GM18508 (cell line): Measurements from ENCODE around the gene ADCY3.
A peak's percentile ranks its signal among the peaks of the same experiment; 100 is the strongest.

Source experiments
- ATAC-seq: cut with Tn5 transposase; IDR thresholded peaks from one replicate; pipeline ENCODE4 v1.9.1; 2021; ENCODE audit warnings: moderate number of reproducible peaks; ENCODE audit not compliant: insufficient read depth, unreplicated experiment

The ADCY3 gene

GRCh38 chr2:24926602-24927252, 6.7 kb upstream of the ADCY3 start:
- ATAC-seq: no peak

- ATAC-seq: no peak
Observed at GRCh38 chr2:24926220-24926601, 6.2 kb upstream of the ADCY3 start.

DNA sequence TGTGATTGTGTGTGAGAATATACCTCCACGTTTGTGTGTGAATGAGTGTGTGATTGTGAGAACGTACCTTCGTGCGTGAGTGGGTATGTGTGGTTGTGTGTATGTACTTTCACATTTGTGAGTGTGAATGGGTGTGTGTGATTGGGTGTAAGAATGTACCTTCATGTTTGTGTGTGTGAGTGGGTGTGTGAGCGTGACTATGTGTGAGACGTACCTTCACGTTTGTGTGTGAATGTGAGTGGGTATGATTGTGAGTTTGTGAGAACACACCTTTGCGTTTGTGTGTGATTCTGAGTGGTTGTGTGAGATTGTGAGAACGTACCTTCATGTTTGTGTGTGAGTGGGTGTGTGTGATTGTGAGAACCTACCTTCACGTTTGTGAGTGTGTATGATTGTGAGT, 5.8 kb upstream of the ADCY3 start:
- no peak for ATAC-seq

GRCh38 chr2:24924732-24925131, 4.7 kb upstream of the ADCY3 start:
- no peak for ATAC-seq

DNA sequence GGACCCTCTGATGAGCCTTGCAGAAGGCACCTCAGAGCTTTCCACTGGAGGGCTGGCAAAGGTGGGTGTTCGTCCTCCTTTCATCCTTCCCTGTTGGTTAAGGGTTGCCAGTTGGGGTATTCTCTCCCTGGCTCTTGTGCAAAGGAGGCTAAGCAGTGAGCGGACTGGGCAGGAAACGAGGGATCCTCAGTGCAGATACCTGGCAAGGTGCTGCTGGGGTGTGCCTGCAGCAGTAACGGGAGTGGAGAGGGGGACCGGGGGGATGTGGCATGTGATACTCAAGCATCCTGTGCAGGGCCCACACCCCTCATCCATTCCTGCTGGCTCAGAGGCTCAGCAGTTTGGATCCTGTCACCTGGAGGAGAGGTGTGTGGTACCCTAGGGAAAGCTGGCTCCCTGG, 4.2 kb upstream of the ADCY3 start:
- ATAC-seq: no peak

- ATAC-seq: no peak
Observed at GRCh38 chr2:24923106-24923505, 3.1 kb upstream of the ADCY3 start.

- ATAC-seq: no peak
Observed at GRCh38 chr2:24922556-24922955, 2.5 kb upstream of the ADCY3 start.

DNA sequence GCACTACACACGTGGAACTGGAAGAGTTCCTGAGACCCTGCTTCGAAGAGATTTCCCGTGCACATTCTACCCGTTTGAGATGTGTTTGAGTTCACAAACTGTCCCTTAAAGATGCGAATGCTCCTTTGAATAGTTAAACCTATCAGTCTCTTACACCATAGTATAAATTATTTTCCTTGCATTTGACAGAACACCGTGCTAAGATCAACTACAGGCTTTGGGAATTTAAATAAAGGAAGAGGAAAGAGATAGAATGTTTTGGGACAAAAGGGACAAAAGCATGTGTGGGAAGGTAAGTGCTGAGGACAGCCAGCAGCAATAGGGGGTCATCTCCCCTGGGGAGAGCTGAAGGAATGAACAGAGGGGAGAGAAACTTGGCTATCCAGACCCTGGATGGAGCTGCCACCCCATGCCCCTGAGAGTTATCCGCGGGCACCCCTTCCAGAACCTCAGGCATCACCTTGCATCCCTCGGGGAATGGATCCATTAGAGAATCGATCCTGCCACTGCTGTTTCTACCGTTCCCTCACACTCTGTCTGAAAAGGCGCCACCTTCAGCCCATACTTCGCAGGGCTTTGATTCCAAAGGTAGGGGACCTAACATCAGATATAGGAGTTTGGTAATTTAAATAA, 888 bp upstream of the ADCY3 start:
- no peak for ATAC-seq

GRCh38 chr2:24919506-24920097, 435 bp downstream of the ADCY3 start:
- no peak for ATAC-seq

- no peak for ATAC-seq
Observed at GRCh38 chr2:24919037-24919505, 966 bp downstream of the ADCY3 start.

DNA sequence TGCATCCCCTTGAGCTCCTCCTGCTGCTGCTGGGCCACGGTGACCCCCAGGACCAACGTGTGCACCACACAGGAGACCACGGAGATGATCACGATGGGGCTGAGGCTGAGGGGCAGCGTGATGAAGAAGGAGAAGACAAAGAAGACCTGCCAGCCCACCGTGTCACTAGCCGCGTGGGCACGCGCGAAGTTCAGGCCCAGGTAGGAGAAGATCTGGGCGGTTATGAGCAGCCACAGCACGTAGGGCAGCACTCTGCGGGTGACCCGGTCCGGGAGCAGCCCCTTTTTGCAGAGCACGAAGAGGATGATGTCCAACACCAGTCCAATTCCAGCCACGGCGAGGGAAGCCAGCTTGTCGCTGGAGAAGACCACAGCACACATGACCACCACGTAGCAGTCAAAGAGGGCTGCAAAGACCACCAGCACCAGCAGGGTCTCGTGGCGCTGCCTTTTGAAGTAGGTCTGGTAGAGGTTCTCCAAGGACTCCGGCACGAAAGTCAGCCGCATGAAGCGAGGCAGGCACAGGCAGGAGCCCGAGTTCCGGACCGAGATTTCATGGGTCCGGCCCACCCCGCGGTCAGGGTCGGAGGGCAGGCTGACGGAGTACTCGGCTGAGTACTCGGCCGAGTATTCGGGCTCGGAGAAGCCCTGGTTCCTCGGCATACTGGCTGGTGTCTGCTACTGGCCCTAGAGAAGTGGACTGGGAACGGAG, 1.6 kb downstream of the ADCY3 start:
- ATAC-seq: no peak

DNA sequence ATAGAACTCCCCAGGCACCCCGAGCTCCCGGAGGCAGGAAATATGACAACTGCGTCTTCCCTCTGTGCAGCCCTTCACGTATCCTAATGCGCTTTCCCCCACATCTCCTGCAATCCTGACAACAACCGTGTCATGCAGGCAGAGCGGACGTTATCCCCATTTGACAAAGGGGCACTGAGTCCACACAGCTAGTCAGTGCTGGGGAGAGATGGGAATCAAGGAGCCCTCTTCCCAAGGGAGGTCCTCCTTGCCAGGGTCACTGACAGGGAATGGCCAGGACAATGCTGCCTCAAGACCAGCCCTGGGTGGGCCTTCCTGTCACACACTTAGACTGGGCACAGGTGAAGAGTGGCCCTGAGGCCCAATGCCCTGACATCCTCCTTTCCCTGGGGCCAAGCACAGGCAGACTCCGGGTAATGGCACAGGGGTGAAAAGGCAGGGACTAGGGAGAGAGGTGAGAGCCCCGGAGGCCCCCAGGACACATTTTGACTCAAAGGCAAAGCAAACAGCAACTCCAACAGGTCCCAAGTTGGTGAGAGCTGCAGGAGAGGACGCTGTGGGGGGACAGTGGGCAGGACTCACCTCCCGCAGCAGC, 2.2 kb downstream of the ADCY3 start:
- ATAC-seq: no peak

DNA sequence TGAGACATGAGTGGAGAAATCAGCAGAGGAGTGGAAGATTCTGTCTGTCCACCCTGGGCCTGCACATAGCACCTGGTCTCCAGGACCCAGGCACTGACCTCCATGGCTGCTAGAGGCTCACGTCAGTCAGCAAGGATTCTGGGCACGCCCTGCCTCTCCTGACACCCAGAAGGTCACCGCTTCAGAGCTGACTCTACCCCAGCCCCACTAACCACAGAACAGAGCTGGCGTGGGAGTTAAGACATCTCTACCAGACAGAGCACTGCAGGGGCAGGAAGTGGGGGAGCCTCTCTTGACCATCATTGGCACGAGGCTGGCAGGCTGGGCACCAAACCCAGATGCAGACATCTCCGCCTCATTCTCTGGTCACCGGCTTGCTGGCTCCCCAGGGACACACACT, 3.0 kb downstream of the ADCY3 start:
- ATAC-seq: peak; percentile 46

DNA sequence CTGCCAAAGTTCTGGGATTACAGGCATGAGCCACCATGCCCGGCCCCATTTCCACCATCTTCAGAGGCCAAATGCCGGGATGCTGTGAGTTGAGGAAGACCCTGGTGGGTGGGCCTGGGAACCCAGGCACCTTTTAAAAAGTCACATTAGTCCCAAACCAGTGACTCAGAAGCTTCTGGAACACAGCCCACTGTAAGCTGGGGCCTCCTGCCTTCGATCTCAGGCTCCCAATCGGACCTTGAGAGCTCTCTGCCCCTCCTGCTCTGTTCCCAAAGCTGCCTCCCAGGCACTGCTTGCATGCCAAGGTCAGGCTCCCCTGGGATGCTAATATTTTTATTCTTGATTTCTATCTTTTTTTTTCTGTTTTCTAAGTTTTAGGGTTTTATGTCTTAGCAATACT, 4.2 kb downstream of the ADCY3 start:
- ATAC-seq: no peak

DNA sequence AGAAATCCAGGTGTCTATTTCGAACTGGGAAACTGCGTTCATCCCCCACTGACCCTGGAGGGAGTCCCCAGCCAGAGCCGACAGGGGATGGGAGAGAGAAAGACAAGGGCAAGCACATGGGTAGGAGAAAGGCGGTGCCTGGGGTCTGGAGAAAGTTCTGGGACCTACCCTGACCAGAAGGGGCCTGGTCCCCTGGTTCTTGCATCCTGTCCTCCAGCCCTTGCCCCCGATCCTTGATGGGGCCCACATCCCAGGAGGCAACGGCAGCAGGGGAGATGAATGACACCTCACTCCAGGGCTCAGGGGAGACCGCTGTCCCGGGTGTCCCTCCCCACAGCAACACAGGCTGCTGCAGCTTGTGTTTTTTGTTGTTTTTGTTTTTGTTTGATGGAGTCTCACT, 4.9 kb downstream of the ADCY3 start:
- ATAC-seq: no peak

DNA sequence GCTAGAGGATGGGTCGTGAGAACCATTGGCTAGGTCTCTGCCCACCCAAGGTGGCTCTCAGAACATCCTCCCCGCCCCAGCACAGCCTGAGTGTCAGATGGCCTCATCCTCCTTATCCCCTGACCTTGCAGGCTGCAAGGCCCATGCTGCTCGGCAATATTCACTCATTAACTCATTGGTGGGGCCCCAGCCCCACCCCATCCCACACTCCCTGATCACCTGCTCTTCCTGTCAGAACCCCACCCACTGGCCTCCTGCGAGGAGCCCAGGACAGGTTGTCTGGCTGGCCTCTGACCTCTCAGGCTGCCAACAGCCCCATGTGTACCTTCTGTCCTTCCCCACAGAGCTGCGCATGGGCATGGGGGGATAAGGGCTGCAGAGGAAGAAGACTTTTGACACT, 5.3 kb downstream of the ADCY3 start:
- no peak for ATAC-seq

DNA sequence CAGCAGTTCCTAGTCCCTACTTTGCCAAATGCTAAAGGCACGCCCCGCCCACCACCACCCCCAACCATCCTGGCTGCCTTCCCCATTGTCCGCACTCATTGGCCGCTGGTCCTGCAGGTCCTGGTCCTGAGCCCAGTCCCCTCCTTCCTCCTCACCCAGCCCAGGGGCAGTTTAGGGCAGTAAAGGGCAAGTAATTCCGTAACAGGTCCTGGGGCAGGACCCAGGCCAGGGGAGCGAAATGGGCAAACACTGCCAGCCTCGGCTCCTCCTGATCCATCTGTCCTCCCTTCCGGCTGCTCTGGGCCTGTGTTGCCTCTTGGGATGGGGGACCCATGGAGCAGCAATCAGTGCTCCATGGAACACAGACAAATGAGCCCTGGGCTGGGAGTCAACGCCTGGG, 6.1 kb downstream of the ADCY3 start:
- no peak for ATAC-seq

DNA sequence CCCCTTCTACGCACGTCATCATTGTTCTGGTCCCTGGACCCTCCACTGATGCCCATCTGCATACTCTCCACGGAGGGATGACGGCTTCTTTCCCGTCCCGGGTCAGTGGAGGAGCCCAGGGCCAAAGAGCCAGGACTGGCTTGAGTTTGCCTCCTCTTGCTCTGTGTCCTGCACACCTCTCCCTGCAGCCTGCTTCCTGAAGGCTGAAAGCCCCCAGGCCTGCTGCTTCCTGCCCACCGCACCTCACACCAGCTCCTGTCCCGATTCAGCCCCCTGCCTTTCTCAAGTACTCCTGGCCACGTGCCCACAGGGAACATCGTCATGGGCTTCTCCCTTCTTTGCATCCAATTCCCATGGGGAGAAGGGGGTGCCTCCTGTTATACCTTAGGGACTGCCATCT, 7.1 kb downstream of the ADCY3 start:
- ATAC-seq: no peak

- no peak for ATAC-seq
Observed at GRCh38 chr2:24912523-24912922, 7.5 kb downstream of the ADCY3 start.

- ATAC-seq: no peak
Observed at GRCh38 chr2:24910245-24910644, 9.8 kb downstream of the ADCY3 start.
